ENCODE results near the gene FAM118A.
"Not testable (repeated sequence)": the region's sequence is repeated elsewhere in the genome, so short reads cannot be mapped to it uniquely, and the experiment has no call there.

FAM118A gene

DNA sequence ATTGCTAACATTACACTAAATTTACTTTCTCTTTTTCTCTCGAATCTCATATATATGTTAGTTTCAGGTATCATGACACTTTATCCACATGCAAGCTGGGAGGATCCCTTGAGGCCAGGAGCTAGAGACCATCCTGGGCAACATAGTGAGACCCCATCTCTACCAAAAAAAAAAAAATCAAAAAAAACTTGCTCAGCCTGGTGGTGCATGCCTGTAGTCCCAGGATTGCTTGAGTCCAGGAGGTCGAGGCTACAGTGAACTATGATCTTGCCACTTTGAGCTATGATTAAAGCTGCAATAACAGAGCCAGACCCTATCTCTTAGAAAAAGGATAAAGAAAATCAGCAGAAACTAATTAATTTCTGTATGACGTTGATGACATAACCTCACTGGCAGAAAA, 28.7 kb upstream of the FAM118A start:
- no peak for DNase-seq (ENCODE audit: low spot score)

DNA sequence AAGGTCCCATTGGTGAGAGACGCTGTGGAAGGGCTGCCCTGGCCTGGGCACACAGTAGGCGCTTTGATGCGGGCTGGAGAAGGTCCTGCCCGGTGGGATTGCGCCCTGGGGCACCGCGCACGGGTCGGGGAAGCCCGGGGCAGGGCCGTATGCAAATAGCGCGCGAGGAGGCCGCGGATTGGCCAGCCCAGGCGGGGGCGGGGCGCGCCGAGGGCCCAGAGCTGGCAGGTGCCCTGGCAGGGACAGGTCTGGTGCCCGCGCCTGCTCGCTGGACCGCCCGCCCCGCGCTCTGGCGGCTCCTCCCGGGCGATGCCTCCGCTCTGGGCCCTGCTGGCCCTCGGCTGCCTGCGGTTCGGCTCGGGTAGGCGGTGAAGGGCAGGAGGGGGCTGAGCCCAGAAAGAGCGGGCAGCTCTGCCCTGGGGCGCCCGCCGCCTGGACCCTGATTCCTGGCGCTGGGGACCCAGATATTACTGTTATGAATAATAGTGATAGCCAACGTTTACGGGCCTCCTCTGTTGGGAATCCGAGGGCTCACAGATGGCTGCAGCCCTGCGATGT, 24.9 kb upstream of the FAM118A start, which contains the start of gene UPK3A:
Gene UPK3A, plus strand, starts transcription at position 245 of the 558 bp plus-strand sequence. Its CDS starts 65 bp downstream, at position 310.
- DNase-seq (ENCODE audit: low spot score) = no peak

DNA sequence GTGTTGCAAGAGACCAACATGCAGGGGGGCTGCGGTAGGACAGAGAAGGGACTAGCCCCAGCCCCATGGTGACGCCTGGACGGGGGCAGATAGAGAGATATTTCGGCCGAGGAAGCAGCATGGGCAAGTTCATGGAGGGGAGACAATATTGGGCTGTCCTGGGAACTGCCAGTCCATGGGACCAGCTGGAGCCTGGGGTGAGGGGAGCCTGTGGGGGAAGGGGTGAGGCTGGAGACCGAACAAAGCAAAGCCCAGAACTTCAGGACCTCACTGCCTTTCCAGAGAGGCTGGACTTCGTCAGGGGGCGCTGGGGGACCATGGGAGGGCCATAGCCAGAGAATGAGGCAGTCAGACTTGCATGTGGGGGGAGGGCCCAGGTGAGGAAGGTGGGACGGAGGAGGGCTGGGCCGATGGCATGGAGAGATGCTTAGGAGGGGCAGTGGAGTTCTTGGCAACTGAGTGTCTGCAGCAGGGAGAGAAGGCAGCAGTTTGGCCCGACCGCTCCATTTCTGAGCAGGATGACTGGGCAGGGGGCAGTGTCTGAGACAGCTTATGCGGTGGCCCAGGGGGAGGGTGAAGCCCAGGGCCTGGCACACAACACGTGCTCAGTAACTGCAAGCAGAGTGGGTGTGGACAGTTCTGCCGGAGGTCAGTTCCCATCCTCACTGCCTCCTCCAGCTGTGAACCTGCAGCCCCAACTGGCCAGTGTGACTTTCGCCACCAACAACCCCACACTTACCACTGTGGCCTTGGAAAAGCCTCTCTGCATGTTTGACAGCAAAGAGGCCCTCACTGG, 24.3 kb upstream of the FAM118A start:
- no peak for DNase-seq (ENCODE audit: low spot score)

DNA sequence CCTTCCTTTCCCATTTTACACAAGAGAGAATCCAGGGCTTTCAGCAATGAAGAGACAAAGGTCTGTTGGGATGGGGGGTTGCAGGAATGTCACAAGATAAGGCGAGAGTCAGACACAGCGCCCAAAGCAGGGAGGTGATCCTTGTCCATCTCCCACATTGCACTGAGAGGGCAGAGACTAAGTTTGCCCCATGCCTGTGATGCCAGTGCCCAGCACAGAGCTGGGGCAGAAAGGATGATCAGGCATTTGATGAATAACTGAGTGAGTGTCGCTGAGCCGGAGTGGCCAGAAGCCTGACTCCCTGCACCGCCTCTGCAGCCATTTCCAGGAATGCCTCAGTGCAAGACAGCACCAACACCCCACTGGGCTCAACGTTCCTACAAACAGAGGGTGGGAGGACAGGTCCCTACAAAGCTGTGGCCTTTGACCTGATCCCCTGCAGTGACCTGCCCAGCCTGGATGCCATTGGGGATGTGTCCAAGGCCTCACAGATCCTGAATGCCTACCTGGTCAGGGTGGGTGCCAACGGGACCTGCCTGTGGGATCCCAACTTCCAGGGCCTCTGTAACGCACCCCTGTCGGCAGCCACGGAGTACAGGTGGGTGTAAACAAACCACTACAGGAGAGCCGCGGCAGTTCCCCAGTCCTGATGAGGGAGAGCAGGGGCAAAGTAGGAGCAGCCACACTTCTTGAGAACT, 22.7 kb upstream of the FAM118A start:
- DNase-seq (ENCODE audit: low spot score) = no peak

DNA sequence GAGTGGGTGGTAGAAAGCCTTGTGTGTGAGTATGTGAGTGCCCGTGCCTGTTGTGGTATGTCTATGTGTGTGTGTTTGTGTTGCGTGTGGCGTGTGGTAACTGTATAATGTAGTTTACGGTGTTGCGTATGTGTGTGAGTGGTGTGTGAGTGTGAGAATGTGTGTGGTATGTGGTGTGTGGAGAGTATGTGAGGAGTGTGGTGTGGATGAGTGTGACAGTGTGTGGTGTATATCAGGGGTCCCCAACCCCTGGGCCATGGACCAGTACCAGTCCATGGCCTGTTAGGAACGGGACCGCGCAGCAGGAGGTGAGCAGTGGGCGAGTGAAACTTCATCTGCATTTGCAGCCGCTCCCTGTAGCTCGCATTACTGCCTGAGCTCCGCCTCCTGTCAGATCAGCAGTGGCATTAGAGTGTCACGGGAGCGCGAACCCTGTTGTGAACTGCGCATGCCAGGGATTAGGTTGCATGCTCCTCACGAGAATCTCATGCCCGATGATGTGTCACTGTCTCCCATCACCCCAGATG, 19.3 kb upstream of the FAM118A start:
- no peak for DNase-seq (ENCODE audit: low spot score)

DNA sequence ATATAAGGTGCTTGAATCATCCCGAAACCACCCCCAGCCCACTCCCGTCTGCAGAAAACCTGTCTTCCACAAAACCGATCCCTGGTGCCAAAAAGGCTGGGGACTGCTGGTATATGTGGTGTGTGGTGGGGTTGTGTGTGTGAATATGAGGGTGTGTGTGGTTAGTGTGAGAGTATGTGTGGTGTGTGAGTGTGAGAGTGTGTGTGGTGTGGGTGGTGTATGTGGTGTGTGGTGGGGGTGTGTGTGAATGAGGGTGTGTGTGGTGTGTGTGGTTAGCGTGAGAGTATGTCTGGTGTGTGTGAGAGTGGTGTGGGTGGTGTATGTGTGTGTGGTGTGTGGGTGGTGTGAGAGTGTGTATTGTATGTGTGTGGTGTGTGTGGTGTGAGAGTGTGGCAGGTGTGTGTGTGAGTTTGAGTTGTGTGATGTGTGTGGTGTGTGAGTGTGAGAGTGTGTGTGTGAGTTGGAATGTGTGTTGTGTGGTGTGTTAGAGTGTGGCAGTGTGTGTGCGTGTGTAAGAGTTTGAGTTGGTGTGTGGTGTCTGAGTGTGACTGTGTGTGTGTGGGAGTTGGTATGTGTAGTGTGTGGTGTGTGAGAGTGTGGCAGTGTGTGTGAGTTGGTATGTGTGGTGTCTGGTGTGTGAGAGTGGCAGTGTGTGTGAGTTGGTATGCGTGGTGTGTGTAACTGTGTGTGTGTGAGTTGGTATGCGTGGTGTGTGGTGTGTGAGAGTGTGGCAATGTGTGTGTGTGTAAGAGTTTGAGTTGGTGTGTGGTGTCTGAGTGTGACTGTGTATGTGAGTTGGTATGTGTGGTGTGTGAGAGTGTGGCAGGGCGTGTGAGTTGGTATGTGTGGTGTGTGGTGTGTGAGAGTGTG, 18.4 kb upstream of the FAM118A start:
- no peak for DNase-seq (ENCODE audit: low spot score)

DNA sequence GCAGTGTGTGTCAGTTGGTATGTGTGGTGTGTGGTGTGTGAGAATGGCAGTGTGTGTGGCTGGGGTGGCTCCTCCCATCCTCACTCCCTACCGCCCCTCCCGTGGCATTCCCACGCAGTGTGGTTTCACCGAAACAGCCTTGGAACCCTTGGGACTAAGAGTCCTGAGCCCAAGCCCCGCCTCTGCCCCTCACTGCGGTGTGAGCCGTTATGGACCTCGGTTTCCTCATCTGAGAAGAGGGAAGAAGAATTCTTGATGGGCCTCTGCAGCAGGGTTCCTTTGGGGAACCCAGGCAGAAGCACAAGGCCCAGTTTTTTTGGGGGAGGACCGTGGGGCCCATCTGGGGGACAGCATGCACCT, 17.8 kb upstream of the FAM118A start:
- no peak for DNase-seq (ENCODE audit: low spot score)

DNA sequence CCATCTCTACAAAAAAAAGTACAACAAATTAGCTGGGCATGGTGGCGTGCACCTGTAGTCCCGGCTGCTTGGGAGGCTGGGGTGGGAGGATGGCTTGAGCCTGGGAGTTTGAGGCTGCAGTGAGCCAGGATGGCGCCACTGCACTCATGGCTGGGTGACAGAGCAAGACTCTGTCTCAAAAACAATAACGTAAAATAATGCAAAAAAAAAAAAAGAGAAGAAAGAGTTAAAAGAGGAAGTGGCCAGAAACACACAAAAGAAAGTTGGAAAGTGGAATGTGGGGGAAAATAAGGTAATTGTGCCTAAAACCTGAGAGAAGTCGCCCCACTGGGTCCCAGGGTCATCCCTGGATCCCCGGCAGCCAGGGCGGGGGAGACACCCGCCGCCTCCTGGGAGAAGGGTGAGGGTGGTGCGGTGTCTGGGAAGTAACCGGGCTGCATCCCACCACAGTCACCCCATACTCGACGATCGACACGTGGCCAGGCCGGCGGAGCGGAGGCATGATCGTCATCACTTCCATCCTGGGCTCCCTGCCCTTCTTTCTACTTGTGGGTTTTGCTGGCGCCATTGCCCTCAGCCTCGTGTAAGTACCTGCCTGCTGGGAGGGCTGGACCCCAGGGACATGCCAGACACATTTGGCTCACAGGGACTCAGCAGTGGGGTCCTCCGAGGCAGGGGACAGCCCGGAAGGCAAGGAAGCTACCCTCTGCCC, 16.8 kb upstream of the FAM118A start:
- DNase-seq (ENCODE audit: low spot score) = no peak

DNA sequence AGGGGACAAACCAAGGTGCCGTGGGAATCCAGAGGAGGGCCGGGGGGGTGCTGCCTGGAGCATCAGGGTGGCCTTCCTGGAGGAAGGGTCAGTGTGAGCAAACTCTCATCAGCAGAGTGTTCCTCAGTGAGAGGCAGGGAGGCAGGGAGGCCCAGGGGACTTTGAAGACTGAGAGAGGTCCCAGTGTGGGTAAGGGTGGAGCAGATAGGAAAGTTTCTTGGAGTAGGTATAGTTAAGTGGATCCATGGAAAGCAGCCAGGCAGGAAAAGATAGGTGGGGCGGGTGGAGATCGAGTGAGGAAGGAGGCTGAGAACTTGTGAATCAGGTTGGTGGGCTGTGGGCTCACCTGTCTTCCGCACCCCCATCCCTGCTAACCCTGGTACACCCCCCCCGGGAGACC, 15.7 kb upstream of the FAM118A start:
- DNase-seq (ENCODE audit: low spot score) = no peak

DNA sequence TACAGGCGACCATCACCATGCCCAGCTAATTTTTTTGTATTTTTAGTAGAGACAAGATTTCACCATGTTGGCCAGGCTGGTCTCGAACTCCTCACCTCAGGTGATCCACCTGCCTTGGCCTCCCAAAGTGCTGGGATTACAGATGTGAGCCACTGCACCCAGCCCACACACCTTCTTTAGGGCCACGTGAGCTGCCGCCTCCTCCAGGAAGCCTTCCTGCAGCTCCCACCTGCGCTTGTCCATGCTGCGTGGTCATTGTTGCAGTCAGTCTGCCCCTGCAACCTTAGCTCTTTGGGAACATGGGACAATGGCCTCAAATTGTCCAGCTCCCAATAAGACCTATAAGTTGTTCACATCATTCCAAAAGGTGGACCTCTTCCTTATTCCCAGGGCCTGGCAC, 14.7 kb upstream of the FAM118A start:
- not testable (repeated sequence) for DNase-seq (ENCODE audit: low spot score)

DNA sequence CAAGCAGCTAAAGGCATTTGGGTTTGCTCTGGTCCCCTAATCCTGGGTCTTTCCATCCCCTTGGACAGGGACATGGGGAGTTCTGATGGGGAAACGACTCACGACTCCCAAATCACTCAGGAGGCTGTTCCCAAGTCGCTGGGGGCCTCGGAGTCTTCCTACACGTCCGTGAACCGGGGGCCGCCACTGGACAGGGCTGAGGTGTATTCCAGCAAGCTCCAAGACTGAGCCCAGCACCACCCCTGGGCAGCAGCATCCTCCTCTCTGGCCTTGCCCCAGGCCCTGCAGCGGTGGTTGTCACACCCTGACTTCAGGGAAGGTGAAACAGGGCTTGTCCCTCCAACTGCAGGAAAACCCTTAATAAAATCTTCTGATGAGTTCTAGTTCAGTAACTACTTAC, 14.2 kb upstream of the FAM118A start:
- no peak for DNase-seq (ENCODE audit: low spot score)

DNA sequence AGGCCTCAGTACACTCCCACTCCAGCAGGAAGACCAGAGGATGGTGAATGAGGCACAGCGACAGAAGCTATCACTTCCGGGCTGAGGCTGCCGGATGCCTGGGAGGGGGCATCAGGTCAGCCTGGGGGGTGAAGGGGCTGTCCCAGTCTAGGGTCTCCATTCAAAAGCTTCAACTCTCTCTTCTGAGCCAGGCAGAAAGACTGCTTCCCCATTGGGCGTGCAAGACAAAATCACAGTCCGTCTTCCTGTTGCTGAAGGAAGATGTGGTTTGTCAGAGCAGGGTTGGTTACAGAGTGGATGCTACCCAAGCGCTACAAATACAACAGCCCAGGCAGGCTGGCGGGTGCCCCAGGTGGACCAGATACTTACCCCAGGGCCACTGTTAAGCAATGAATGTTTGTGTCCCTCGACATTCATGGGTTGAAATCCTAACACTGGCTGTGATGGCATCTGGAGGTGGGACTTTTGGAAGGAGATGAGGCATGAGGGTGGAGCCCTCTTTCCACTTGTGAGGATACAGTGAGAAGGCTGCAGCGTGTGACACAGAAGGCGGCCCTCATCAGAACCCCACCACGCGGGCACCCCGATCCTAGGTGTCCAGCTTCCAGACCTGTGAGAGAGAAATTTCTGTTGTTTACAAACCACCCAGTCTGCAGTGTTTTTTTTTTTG, 13.0 kb upstream of the FAM118A start:
- peak; percentile 35 for DNase-seq (ENCODE audit: low spot score)

DNA sequence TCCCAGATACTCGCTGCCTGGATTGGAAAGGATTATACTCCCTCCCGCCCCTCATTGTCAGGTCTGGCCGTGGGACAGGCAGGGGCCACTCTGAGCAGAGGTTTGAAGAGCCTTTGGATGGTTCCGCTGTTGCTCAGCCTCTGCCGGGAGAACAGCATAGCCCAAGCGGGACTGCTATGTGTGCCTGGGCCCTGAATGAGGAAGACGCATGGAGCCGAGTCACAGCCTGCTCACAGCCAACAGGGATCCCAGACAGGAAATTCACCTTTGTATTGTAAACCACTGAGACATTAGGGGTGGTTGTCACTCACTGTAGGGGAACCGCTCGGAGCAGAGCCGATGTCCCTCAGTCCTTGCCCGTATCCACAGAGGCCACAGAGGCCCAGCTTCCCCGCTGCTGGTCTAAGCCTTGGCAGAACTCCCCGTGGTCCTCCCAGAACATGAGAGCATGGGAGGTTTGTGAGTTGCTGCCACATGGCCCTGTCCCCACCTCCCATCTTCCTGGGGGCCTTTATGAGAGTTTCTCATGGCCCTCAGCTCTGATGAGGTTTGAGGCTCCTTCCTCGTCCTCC, 10.7 kb upstream of the FAM118A start:
- DNase-seq (ENCODE audit: low spot score) = no peak

DNA sequence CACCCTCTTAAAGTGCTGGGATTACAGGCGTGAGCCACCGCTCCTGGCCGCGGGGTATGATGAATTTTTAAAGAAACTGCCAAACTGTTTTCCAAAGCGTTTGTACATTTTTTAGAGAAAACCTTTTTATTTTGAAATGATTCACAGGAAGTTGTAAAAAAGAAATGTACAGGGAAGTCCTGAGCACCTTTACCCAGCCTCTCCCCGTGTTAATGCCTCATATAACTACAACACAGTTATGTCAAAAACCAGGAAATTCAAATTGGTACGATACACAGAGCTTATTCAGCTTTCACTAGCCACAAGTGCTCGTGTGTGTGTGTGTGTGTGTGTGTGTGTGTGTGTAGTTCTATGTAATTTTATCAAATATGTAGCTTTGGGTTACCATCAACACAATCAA, 7.0 kb upstream of the FAM118A start:
- no peak for DNase-seq (ENCODE audit: low spot score)

DNA sequence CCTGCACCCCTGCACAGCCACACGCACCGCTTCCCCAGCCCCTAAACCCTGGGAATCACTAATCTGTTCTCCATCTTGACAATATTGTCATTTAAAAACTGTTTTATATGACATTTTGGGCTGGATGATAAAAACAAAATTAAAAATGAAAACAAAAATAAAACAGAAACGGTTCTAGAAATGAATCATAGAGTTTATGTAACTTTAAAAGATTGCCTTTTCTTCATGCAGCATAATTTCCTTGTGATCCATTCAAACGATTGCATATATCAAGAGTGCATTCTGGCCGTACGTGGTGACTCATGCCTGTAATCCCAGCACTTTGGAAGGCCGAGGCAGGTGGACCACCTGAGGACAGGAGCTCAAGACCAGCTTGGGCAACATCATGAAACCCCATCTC, 6.6 kb upstream of the FAM118A start:
- no peak for DNase-seq (ENCODE audit: low spot score)

DNA sequence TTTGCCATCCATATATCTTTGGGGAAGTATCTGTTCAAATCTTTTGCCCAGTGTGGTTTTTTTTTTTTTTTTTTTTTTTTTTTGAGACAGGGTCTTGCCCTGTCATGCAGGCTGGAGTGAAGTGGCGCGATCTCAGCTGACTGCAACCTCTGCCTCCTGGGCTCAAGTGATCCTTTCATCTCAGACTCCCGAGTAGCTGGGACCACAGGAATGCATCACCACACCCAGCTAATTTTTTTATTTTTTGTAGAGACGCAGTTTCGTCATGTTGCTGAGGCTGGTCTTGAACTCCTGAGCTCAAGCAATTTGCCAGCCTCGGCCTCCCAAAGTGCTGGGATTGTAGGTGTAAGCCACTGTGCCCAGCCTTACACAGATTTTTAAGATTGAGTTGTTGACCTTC, 4.8 kb upstream of the FAM118A start:
- no peak for DNase-seq (ENCODE audit: low spot score)

DNA sequence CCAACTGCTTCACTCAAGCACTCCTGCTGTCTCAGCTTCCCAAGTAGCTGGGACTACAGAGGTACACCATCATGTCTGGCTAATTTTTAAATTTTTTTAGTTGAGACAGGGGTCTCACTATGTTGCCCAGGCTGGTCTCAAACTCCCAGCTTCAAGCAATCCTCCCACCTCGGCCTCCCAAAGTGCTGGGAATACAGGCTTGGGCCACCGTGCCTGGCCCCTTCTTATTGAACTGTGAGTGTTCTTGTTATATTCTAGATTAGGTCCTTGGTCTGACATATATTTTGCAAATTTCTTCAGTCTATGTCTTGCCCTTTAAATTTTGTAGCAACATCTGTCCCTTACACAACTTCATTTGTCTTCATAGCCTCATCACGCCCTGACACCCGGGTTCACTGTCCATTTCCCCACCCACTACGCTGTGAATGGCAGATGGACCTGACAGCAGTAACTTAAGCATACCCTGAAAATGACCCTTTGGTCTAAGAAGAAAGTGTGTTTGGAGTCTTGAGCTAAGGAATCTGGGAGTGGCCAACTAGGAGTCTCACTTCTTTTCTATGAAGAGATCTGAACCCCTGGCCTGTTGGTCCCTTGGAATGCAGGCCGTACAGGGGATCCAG, 4.2 kb upstream of the FAM118A start:
- no peak for DNase-seq (ENCODE audit: low spot score)

DNA sequence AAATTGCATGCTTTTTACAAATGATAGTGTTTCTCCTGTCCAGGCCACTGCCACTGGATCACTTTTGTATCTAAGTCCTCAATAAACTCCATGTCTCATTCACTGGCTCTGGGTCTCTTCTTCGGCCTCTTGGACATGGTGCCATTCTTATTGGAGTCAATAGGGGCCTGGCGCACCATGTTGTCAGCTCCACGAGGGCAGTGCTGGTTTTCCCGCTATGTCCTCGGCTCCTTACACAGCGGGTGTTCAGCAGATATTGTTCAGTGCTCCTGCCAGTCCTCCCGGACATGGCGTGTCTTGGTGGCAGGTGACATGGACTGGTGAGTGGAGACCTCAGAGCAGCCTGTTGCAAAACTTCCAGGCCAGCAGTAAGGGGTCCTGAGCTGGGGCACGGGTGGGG, 3.6 kb upstream of the FAM118A start:
- DNase-seq (ENCODE audit: low spot score) = no peak

DNA sequence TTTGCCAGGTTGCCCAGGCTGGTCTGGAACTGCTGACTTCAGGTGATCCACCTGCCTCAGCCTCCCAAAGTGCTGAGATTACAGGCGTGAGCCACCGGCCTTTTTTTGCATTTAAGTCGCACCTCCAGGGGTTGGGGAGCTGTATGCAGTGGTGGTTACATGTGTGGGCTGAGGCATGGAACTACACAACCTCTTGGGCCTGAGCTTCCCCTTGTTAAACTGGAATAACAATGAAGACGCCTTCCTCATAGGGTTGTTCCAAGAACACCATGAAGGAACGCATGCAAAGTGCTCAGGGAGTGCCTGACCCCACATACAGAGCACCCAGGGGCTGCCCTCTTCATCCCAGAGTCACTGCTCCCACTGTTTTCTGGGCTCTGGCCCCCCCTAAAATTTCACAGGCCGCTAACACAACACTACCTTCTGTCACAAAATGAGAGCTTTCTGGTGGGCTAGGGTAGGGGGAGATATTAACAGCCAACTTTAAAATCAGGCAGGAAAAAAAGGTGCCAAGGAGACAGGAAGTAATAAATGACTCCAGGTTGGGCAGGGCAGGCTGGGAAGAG, 1.3 kb upstream of the FAM118A start:
- DNase-seq (ENCODE audit: low spot score) = no peak

DNA sequence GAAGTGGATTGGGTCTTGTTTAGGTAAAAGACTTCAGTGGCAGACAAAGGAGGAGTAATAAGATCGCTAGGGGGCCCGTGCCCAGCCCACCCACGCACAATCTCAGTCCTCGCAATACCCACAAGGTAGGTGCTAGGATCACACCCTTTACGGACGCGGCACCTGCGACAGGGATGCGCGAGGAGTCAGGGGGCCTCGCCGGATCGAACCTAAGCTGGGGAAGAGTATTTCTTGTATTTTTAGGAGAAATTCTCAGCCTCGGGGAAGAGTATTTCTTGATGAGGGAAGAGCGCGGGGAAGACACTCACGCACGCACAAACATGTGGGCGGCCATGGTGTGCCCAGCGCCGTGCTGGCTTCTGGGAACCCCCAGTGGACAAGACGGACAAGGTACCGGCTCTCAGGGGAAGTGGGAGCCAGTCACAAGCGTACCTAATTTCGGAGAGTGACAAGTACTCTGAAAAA, 745 bp upstream of the FAM118A start:
- no peak for DNase-seq (ENCODE audit: low spot score)
